Effector memory CD4-positive, alpha-beta T cell (primary cell): Measurements from ENCODE around the gene SLC1A2.

Source experiments
- DNase-seq, 3 donors: peaks; one replicate each; pipeline ENCODE4 v3.0.0-alpha.2; 2020
- H3K27ac ChIP-seq: 2 replicates; pipeline ENCODE4 v1.7.0; 2013; ENCODE audit warnings: mild to moderate bottlenecking, low read length, moderate library complexity; ENCODE audit not compliant: insufficient read depth, poor library complexity, severe bottlenecking
- H3K27me3 ChIP-seq: replicated peaks from 2 replicates; pipeline ENCODE4 v1.7.0; 2013; ENCODE audit warnings: mild to moderate bottlenecking, low read length; ENCODE audit not compliant: insufficient read depth, control insufficient read depth, poor library complexity, severe bottlenecking
- H3K36me3 ChIP-seq: 2 replicates; pipeline ENCODE4 v1.7.0; 2013; ENCODE audit warnings: mild to moderate bottlenecking, low read length, moderate library complexity; ENCODE audit not compliant: control insufficient read depth, insufficient read depth
- H3K4me1 ChIP-seq: 2 replicates; pipeline ENCODE4 v1.7.0; 2013; ENCODE audit warnings: low read length, mild to moderate bottlenecking; ENCODE audit not compliant: control insufficient read depth, insufficient read depth, poor library complexity, severe bottlenecking
- H3K4me3 ChIP-seq: 2 replicates; pipeline ENCODE4 v1.7.0; 2013; ENCODE audit warnings: low read length, low read depth, mild to moderate bottlenecking; ENCODE audit not compliant: insufficient read depth, poor library complexity, severe bottlenecking
- H3K9me3 ChIP-seq: 2 replicates; pipeline ENCODE4 v1.7.0; 2013; ENCODE audit warnings: mild to moderate bottlenecking, low read length, moderate library complexity; ENCODE audit not compliant: control insufficient read depth

The SLC1A2 gene

GRCh38 chr11:35365395-35365794, 54.0 kb downstream of the SLC1A2 start:
- no peak for DNase-seq
- H3K4me1 ChIP-seq, result no peaks in the 10 kb centered on the region
- no peak overlapping the region for H3K4me3 ChIP-seq
- H3K36me3 ChIP-seq, result no peaks in the 10 kb centered on the region
- no peaks in the 10 kb centered on the region for H3K9me3 ChIP-seq
- H3K27me3 ChIP-seq, result no peaks in the 10 kb centered on the region
- no peak overlapping the region for H3K27ac ChIP-seq

- H3K4me1 ChIP-seq, result no peaks in the 10 kb centered on the region
- H3K36me3 ChIP-seq, result no peaks in the 10 kb centered on the region
- no peak overlapping the region for H3K27ac ChIP-seq
- no peaks in the 10 kb centered on the region for H3K27me3 ChIP-seq
- H3K9me3 ChIP-seq, result no peaks in the 10 kb centered on the region
- no peak overlapping the region for H3K4me3 ChIP-seq
- no peak for DNase-seq
These were observed 55.2 kb downstream of the SLC1A2 start for GRCh38 chr11:35363854-35364780.

- no peak overlapping the region for H3K27ac ChIP-seq
- no peaks in the 10 kb centered on the region for H3K9me3 ChIP-seq
- no peak overlapping the region for H3K4me3 ChIP-seq
- no peaks in the 10 kb centered on the region for H3K27me3 ChIP-seq
- DNase-seq, result no peak
- H3K36me3 ChIP-seq, result no peaks in the 10 kb centered on the region
- H3K4me1 ChIP-seq, result no peaks in the 10 kb centered on the region
These were observed 56.0 kb downstream of the SLC1A2 start for GRCh38 chr11:35363246-35363801.

- Histone ChIP-seq H3K9me3 (no peaks in the 10 kb centered on the region), H3K27me3 (no peaks in the 10 kb centered on the region), H3K27ac (no peak overlapping the region), H3K36me3 (no peaks in the 10 kb centered on the region), H3K4me3 (no peak overlapping the region), H3K4me1 (no peaks in the 10 kb centered on the region)
- no peak for DNase-seq
These were observed 56.8 kb downstream of the SLC1A2 start for GRCh38 chr11:35362521-35362980.

GRCh38 chr11:35360055-35360530, 59.3 kb downstream of the SLC1A2 start:
- H3K27ac ChIP-seq, result no peak overlapping the region
- no peak overlapping the region for H3K4me3 ChIP-seq
- no peak for DNase-seq
- no peaks in the 10 kb centered on the region for H3K36me3 ChIP-seq
- H3K9me3 ChIP-seq, result no peaks in the 10 kb centered on the region
- H3K4me1 ChIP-seq, result no peaks in the 10 kb centered on the region
- H3K27me3 ChIP-seq, result no peaks in the 10 kb centered on the region

- Histone ChIP-seq H3K36me3 (no peaks in the 10 kb centered on the region), H3K4me3 (no peak overlapping the region), H3K27me3 (no peaks in the 10 kb centered on the region), H3K4me1 (no peaks in the 10 kb centered on the region), H3K27ac (no peak overlapping the region), H3K9me3 (no peaks in the 10 kb centered on the region)
- no peak for DNase-seq
These were observed 59.9 kb downstream of the SLC1A2 start for GRCh38 chr11:35359321-35360054.

GRCh38 chr11:35358391-35358790, 61.0 kb downstream of the SLC1A2 start:
- no peaks in the 10 kb centered on the region for H3K4me1 ChIP-seq
- H3K9me3 ChIP-seq, result no peaks in the 10 kb centered on the region
- no peak for DNase-seq
- no peaks in the 10 kb centered on the region for H3K36me3 ChIP-seq
- no peak overlapping the region for H3K4me3 ChIP-seq
- H3K27me3 ChIP-seq, result no peaks in the 10 kb centered on the region
- H3K27ac ChIP-seq, result no peak overlapping the region

- Histone ChIP-seq H3K4me3 (no peak overlapping the region), H3K9me3 (no peaks in the 10 kb centered on the region), H3K36me3 (no peaks in the 10 kb centered on the region), H3K4me1 (no peaks in the 10 kb centered on the region), H3K27me3 (no peaks in the 10 kb centered on the region), H3K27ac (no peak overlapping the region)
- DNase-seq, result no peak
These were observed 61.4 kb downstream of the SLC1A2 start for GRCh38 chr11:35357923-35358322.

- H3K4me1 ChIP-seq, result no peaks in the 10 kb centered on the region
- no peak overlapping the region for H3K27ac ChIP-seq
- no peaks in the 10 kb centered on the region for H3K27me3 ChIP-seq
- DNase-seq, result no peak
- no peak overlapping the region for H3K4me3 ChIP-seq
- no peaks in the 10 kb centered on the region for H3K36me3 ChIP-seq
- no peaks in the 10 kb centered on the region for H3K9me3 ChIP-seq
These were observed 64.1 kb downstream of the SLC1A2 start for GRCh38 chr11:35355102-35355749.
